CD14-positive monocyte (primary cell): Measurements from ENCODE around the gene TULP3. TPM values are rescaled to one million over a fixed set of nuclear protein-coding genes. Genes with fewer than 3 reads are reported as not detected.

Experiments used
- DNase-seq, 3 donors: peaks; one replicate each; pipeline ENCODE4 v3.0.0-alpha.2; 2011 to 2022
- H2AFZ ChIP-seq: 2 replicates; pipeline ENCODE4 v1.6.0; 2012; ENCODE audit warnings: mild to moderate bottlenecking, low read depth, low read length, inconsistent platforms; ENCODE audit not compliant: insufficient read depth, poor library complexity, severe bottlenecking
- H3K27ac ChIP-seq, 2 donors: 1 replicate in 1 of 2; 2 replicates in 1 of 2; pipeline ENCODE4 v1.5.1; 2012 to 2013; ENCODE audit warnings: low read length in 2 of 2, control low read depth in 1 of 2, inconsistent platforms in 1 of 2, low read depth in 1 of 2, mild to moderate bottlenecking in 1 of 2
- H3K27me3 ChIP-seq, 2 donors: one replicate each; pipeline versions ENCODE4 v1.6.0 to v1.6.1; 2011 to 2013; ENCODE audit warnings: low read length in 2 of 2; ENCODE audit not compliant: control insufficient read depth in 2 of 2, insufficient read depth in 2 of 2
- H3K36me3 ChIP-seq, 2 donors: replicated peaks in 1 of 2; 1 replicate in 1 of 2; 2 replicates in 1 of 2; pipeline versions ENCODE4 v1.5.1 to v1.6.1; 2012 to 2013; ENCODE audit warnings: low read length in 2 of 2, control low read depth in 1 of 2, inconsistent platforms in 1 of 2, mild to moderate bottlenecking in 1 of 2; ENCODE audit not compliant: insufficient read depth in 2 of 2, control insufficient read depth in 1 of 2
- H3K4me1 ChIP-seq, 2 donors: 1 replicate in 1 of 2; 2 replicates in 1 of 2; pipeline versions ENCODE4 v1.5.1 to v1.6.1; 2012 to 2013; ENCODE audit warnings: low read length in 2 of 2, control low read depth in 1 of 2, inconsistent platforms in 1 of 2, mild to moderate bottlenecking in 1 of 2, moderate library complexity in 1 of 2; ENCODE audit not compliant: insufficient read depth in 2 of 2, control insufficient read depth in 1 of 2
- H3K4me2 ChIP-seq: replicated peaks from 2 replicates; pipeline ENCODE3; 2012; ENCODE audit warnings: low read length, moderate library complexity, mild to moderate bottlenecking; ENCODE audit not compliant: poor library complexity, severe bottlenecking; ENCODE audit errors: extremely low read depth
- H3K4me3 ChIP-seq, 3 experiments: fragments of 200-600 bp in 1 of 3; sonication (generic) in 1 of 3; replicated peaks in 1 of 3; 1 replicate in 2 of 3; 2 replicates in 1 of 3; pipeline ENCODE4 v1.5.1; 2011 to 2013; ENCODE audit warnings: low read length in 3 of 3, mild to moderate bottlenecking in 3 of 3, control low read depth in 2 of 3, low read depth in 2 of 3, inconsistent platforms in 1 of 3, moderate library complexity in 1 of 3
- H3K79me2 ChIP-seq: 2 replicates; pipeline ENCODE4 v1.6.0; 2012; ENCODE audit warnings: mild to moderate bottlenecking, control low read depth, inconsistent platforms, low read length, moderate library complexity; ENCODE audit not compliant: insufficient read depth
- H3K9ac ChIP-seq: 2 replicates; pipeline ENCODE4 v1.6.0; 2017; ENCODE audit warnings: low read length, mild to moderate bottlenecking; ENCODE audit not compliant: insufficient read depth, poor library complexity, severe bottlenecking
- H3K9me3 ChIP-seq, 2 donors: replicated peaks in 1 of 2; 1 replicate in 1 of 2; 2 replicates in 1 of 2; pipeline versions ENCODE4 v1.5.1 to v1.6.1; 2012 to 2013; ENCODE audit warnings: low read length in 2 of 2, control low read depth in 1 of 2; ENCODE audit not compliant: control insufficient read depth in 1 of 2, insufficient read depth in 1 of 2
- H4K20me1 ChIP-seq: 2 replicates; pipeline ENCODE4 v1.6.0; 2012; ENCODE audit warnings: mild to moderate bottlenecking, low read length, control low read depth, moderate library complexity; ENCODE audit not compliant: insufficient read depth
- H3K27ac Mint-ChIP-seq, 7 donors: one replicate each; pipeline ENCODE4 v1.8.0; 2020; ENCODE audit warnings: mild to moderate bottlenecking in 7 of 7, mixed read lengths in 7 of 7, moderate library complexity in 6 of 7, inconsistent platforms in 2 of 7
- H3K27me3 Mint-ChIP-seq, 3 donors: one replicate each; pipeline ENCODE4 v1.8.0; 2021 to 2022; ENCODE audit warnings: low read depth in 3 of 3, mild to moderate bottlenecking in 3 of 3, mixed read lengths in 3 of 3, moderate library complexity in 3 of 3, inconsistent platforms in 1 of 3
- H3K36me3 Mint-ChIP-seq, 2 donors: one replicate each; pipeline ENCODE4 v1.8.0; 2020; ENCODE audit warnings: mixed read lengths in 2 of 2, inconsistent platforms in 1 of 2, mild to moderate bottlenecking in 1 of 2
- H3K4me1 Mint-ChIP-seq: one replicate; pipeline ENCODE4 v1.8.0; 2020; ENCODE audit warnings: mild to moderate bottlenecking, mixed read lengths
- H3K4me3 Mint-ChIP-seq, 2 donors: one replicate each; pipeline ENCODE4 v1.8.0; 2020; ENCODE audit warnings: mild to moderate bottlenecking in 2 of 2, mixed read lengths in 2 of 2, moderate library complexity in 1 of 2
- H3K9me3 Mint-ChIP-seq, 7 donors: one replicate each; pipeline ENCODE4 v1.8.0; 2020 to 2022; ENCODE audit warnings: mixed read lengths in 7 of 7, mild to moderate bottlenecking in 6 of 7, moderate library complexity in 6 of 7, inconsistent platforms in 2 of 7
- WGBS: methylation state at CpG from one replicate; pipeline ENCODE4 v1.1.5; 2013; ENCODE audit warnings: missing lambda C conversion rate; ENCODE audit not compliant: insufficient coverage; 5-methylcytosine and 5-hydroxymethylcytosine counted together
- intact Hi-C, 2 donors: fragments of 100-400 bp; cut with micrococcal nuclease; formaldehyde crosslinking; loops; one replicate each; pipeline versions ENCODE4 v1.15.0 to v1.15.1; 2023
- polyA plus RNA-seq, 3 donors: library from polyadenylated mRNA; depleted of rRNA in 1 of 3; unstranded in 2 of 3; stranded (reverse) in 1 of 3; fragments of 300-500 nt in 2 of 3; fragments of >200 nt in 1 of 3; fragmentation: Illumina TruSeq in 2 of 3; gene quantifications; 1 replicate in 2 of 3; 2 replicates in 1 of 3; pipeline ENCODE4 v1.2.3, GENCODE V29; 2012 to 2021
- TF ChIP-seq, protein P1 (sequence below): fragments of 200-600 bp; IDR thresholded peaks from one replicate; pipeline ENCODE4 v1.8.0; 2022; ENCODE audit warnings: antibody characterized with exemption, mild to moderate bottlenecking

The TULP3 gene
- polyA plus RNA-seq, 3 donors, result 1.7 to 3.6 (median 2.3) TPM

- H2AFZ ChIP-seq, result no peak overlapping the region
- 18% methylated on average over 6 of the region's 11 CpGs for WGBS
- intact Hi-C loops, result loop anchor here (2.0 to 10.0 kb wide), 4 partner anchors 91 to 191 kb away; no protein-coding TSS in a partner anchor
These were observed 37.1 kb upstream of the TULP3 start for GRCh38 chr12:2853626-2854025.

GRCh38 chr12:2854669-2855453 lies 35.8 kb upstream of the TULP3 start:
- peaks cover 28 to 47% of the 10 kb centered on the region in 2 donors for H3K36me3 Mint-ChIP-seq
- no peaks in the 10 kb centered on the region for H3K9me3 ChIP-seq
- TF ChIP-seq, protein P1, sequence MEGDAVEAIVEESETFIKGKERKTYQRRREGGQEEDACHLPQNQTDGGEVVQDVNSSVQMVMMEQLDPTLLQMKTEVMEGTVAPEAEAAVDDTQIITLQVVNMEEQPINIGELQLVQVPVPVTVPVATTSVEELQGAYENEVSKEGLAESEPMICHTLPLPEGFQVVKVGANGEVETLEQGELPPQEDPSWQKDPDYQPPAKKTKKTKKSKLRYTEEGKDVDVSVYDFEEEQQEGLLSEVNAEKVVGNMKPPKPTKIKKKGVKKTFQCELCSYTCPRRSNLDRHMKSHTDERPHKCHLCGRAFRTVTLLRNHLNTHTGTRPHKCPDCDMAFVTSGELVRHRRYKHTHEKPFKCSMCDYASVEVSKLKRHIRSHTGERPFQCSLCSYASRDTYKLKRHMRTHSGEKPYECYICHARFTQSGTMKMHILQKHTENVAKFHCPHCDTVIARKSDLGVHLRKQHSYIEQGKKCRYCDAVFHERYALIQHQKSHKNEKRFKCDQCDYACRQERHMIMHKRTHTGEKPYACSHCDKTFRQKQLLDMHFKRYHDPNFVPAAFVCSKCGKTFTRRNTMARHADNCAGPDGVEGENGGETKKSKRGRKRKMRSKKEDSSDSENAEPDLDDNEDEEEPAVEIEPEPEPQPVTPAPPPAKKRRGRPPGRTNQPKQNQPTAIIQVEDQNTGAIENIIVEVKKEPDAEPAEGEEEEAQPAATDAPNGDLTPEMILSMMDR, result no peak
- H3K27me3 ChIP-seq, result no peaks in the 10 kb centered on the region
- H3K27ac Mint-ChIP-seq, result no peak overlapping the region
- H3K79me2 ChIP-seq, result no peaks in the 10 kb centered on the region
- H3K9ac ChIP-seq, result no peak overlapping the region
- no peaks in the 10 kb centered on the region for H4K20me1 ChIP-seq
- H3K4me1 Mint-ChIP-seq, result peaks cover 4% of the 10 kb centered on the region
- 94% methylated on average over 16 of the region's 25 CpGs for WGBS
- no peak overlapping the region for H3K27ac ChIP-seq
- DNase-seq, result no peak
- no peak overlapping the region for H3K4me3 Mint-ChIP-seq
- H3K27me3 Mint-ChIP-seq, result peaks cover 0 to 2% (median 1%) of the 10 kb centered on the region in 3 donors
- peaks cover 0 to 2% (median 0%) of the 10 kb centered on the region in 7 donors for H3K9me3 Mint-ChIP-seq
- peaks cover 20 to 32% of the 10 kb centered on the region in 2 donors for H3K36me3 ChIP-seq
- H3K4me2 ChIP-seq, result no peak overlapping the region
- intact Hi-C loops, result loop anchor here (10.0 kb wide), 3 partner anchors 90 to 190 kb away; no protein-coding TSS in a partner anchor
- no peaks in the 10 kb centered on the region for H3K4me1 ChIP-seq
- no peak overlapping the region for H3K4me3 ChIP-seq
- no peak overlapping the region for H2AFZ ChIP-seq

More at GRCh38 chr12:2853626-2854025, 37.1 kb upstream of the TULP3 start:
- no peak overlapping the region for H3K4me3 ChIP-seq
- H3K79me2 ChIP-seq, result no peaks in the 10 kb centered on the region
- H4K20me1 ChIP-seq, result no peaks in the 10 kb centered on the region
- Mint-ChIP-seq H3K4me3 (no peak overlapping the region), H3K27me3 (peaks cover 0 to 2% (median 1%) of the 10 kb centered on the region in 3 donors), H3K4me1 (peaks cover 4% of the 10 kb centered on the region), H3K36me3 (peaks cover 17 to 35% of the 10 kb centered on the region in 2 donors), H3K9me3 (peaks cover 0 to 2% (median 0%) of the 10 kb centered on the region in 7 donors), H3K27ac (peak overlapping the region in 1 of 7 donors; percentile 55)
- DNase-seq, result peak; percentile 13 to 37 (median 20)
- H3K4me1 ChIP-seq, result no peaks in the 10 kb centered on the region
- TF ChIP-seq, protein P1, result peak; percentile 72
- no peak overlapping the region for H3K4me2 ChIP-seq
- no peak overlapping the region for H3K27ac ChIP-seq
- H3K9me3 ChIP-seq, result no peaks in the 10 kb centered on the region
- no peak overlapping the region for H3K9ac ChIP-seq
- H3K27me3 ChIP-seq, result no peaks in the 10 kb centered on the region
- H3K36me3 ChIP-seq, result peaks cover 16 to 19% of the 10 kb centered on the region in 2 donors
